CD4-positive, alpha-beta T cell treated with Interleukin-4 for 1 hour (primary cell): ENCODE results near the gene EYA4.
"Not testable (repeated sequence)": the region's sequence is repeated elsewhere in the genome, so short reads cannot be mapped to it uniquely, and the experiment has no call there.

Source experiments
- DNase-seq, 2 donors: peaks; one replicate each; pipeline ENCODE4 v3.0.0-alpha.2; 2020 to 2022

Gene EYA4

DNA sequence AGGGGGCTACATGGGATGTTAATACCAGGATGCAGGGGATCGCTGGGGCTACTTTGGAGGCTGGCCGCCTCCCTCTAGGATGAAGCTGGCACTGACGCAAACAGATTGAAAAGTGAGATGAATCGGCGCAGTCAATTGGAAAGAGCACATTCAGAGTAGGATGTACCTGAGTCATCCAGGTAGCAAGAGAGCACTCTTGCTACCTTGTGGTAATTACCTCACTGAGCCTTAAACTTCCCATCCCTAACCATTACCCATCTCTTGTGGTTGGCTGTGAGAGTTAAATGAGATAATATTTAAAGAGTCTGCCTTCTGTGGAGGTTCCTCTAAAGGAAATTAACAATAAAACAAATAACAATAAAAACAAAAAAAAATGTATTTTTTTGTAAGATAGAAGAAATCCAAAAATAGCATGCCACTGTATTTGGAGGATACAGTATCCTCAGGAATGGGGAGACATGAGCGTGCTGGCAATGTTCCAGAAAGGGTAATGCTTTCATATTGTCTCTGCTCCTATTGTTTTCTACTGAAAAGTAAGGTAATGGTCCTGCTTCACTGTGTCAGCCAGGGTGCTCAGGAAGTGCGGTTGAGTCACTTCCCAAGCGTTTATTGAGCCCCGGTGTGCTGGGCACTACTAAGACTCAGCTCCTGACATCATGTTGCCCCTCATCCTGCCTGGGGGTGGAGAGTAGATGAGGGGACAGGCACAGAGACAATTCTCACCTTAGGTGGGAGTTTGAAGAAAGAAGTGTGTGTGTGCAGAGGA is 301.1 kb downstream of the EYA4 start:
- DNase-seq, result no peak

DNA sequence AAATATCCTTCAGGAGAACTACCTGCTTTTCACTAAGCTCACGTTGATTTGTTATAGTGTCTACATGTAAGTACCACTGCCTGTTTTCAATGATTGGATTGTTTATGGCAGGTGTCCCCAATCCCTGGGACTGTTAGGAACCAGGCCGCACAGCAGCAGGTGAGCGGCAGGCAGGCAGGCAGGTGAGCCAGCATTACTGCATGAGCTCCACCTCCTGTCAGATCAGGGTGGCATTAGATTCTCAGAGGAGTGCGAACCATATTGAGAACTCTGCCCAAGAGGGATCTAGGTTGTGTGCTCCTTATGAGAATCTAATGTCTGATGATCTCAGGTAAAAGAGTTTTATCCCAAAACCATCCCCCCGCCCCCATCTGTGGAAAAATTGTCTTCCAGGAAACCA is 303.3 kb downstream of the EYA4 start:
- no peak for DNase-seq

DNA sequence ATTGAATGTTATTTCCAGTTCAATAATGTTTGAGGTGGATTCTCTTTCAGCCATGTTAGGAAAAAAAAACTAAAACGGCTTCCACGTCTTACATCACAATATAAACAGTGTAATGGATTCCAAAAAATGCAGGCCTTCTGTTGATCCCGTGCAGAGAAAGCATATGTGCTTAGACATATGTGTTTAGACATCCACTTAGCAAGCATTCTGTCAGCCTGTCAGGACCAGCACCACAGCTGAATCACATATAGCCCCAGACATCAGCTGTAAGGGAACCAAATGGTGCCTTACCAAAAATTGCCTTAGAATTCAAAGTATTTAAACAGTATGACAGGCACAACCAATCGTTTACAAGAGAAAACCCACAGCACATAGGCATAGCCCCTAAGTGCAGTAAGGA is 304.9 kb downstream of the EYA4 start:
- DNase-seq, result no peak

DNA sequence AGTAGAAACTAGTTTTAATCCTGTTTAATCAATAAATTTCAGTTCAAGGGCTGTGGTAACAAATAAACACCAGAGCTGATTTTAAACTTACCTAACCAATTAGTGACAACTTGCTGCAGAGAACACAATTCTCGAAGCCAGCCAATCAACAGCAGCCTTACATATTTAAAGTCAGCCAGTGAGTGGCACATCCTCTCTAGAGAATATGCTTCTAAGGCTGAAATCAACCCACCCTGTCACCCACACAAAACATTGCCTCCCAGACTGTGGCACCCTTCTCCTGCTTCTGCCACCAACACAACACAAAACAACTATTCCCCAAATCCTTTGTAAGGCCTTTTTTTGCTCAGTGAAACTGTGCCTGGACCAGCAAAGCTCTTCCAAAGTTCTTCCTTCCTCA is 306.0 kb downstream of the EYA4 start:
- DNase-seq, result no peak

DNA sequence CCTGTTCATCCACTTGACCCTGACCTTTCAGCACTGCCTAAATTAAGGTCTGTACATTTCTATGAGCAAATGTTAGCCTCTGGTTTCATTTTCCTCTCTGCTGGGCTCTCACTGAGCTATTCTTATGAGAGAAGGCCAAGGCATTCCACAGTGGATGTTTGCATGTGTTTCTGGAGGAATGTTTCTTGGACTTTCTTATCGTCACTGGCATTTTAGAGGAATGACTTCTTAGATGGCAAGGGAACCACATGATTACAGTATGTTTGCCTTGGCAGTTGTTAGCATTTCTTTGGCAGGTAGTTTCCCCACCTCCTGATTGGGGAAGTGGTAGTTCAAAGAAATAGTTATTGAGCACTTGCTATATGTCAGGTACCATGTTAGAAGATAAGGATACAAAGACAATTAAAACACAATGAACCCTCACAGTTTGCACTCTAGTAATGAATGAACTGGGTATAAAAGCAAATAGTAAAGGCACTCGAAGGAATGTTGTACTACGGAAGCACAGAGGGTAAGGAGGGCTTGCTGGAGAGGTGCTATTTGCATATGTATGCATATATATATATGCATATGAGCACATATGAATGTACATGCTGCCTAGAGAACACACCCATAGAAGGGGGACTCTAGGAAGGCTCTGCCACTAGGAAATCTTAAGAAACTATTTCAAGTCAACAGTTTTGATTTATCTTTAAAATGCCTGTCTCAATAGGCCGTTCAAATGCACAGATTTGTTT is 307.4 kb downstream of the EYA4 start:
- no peak for DNase-seq

DNA sequence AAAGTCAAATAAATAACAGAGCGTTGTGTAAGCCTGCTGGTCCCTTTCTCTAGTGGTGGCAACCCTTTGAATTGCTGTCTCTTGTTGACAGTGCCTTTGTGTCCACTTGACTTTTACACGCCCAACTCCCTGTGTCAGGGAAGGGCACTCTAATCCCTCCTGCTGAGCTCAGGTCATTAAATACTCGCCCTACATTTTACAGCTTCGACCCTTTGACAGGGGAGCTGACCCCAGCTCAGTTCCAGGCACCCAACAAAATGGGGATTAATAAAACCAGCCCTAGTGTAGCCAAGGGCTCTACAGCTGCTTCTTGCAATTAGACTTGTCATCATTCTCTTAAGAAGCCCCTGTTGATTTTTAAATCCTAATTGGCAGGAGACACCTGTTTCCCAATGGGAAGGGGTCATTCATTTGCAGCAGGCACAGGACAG is 308.2 kb downstream of the EYA4 start:
- DNase-seq, result no peak

DNA sequence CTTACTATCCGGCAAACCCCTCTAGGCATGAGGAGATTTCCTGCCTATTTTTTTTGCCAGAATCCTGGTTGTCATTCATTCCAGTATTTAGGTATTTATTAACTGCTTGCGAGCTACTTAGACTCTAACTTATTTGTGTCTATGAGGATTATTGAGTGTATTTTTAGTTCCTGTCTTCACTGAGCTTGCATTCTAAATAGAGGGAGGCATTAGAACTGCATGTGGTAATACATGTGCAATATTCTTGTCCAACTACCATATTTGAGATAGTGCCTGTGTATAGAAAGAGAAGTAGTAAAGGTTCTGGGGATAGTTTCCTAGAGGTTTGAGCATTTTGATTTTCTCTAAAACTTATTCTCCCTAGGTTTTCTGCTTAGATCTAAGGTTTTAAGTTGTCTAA is 308.9 kb downstream of the EYA4 start:
- no peak for DNase-seq

DNA sequence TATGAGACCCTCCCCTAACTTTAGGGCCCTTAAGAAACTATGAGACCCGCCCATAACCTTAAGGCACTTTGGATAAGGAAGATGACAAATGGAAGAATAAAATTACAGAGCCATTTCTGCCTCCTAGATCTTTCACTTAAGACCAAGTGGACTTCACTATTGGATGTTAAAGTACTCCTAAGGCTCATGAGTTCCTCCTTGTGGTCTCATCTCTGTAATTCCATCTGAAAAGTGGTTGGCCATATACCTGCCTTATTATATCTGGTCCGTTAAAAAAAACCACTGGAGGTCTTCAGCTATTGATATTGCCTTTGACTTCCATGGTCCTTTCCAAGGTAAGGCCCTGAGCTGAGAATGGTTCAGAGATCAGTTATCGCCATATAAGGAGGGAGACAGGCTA is 310.3 kb downstream of the EYA4 start:
- DNase-seq, result no peak

DNA sequence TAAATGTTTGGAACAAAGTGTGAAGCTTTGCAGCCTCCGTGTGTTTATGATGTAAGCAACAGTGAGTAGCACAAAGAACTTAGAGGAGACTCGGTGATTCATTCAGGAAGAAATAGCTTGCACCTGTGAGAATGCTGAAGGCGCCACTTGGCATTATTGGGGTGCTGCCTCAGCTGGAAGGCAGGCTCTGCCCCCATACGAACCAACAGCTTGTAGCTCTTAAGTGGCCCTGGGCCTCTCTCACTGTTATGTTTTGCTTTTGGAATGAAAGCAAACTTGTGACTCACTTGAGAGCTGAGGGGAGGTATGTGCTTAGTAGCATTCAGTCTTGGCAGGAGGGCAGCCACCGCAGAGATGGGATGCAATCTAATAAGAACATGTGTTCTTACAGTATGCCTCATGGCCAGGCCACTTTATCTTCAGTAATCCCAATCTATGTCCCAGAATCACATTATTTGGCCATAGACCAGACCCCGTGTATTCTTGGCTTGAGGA is 310.7 kb downstream of the EYA4 start:
- no peak for DNase-seq

DNA sequence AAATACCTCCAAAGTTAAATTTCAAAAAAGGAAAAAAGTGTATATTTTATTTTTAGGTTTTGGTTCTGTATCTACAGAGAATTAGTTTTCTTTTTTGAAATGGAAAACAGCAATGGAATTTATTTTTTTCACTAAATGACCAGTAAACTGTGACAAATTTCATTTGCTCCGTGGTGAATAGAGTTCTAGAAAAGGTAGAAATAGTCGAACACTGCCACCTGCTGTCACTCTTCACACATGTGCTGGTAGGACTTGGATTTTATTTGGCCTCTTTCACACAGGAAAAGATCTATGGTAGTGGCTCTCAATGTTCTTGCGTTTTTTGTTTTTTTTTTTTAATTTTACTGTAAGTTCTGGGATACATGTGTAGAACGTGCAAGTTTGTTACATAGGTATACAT is 312.5 kb downstream of the EYA4 start:
- peak in 1 of 2 donors; percentile 14 for DNase-seq

DNA sequence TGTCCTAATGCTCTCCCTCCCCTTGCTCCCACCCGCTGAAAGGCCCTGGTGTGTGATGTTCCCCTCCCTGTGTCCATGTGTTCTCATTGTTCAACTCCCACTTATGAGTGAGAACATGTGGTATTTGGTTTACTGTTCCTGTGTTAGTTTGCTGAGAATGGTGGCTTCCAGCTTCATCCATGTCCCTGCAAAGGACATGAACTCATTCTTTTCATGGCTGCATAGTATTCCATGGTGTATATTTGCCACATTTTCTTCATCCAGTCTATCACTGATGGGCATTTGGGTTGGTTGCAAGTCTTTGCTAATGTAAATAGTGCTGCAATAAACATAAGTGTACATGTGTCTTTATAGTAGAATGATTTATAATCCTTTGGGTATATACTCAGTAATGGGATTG is 313.0 kb downstream of the EYA4 start:
- DNase-seq, result not testable (repeated sequence)

DNA sequence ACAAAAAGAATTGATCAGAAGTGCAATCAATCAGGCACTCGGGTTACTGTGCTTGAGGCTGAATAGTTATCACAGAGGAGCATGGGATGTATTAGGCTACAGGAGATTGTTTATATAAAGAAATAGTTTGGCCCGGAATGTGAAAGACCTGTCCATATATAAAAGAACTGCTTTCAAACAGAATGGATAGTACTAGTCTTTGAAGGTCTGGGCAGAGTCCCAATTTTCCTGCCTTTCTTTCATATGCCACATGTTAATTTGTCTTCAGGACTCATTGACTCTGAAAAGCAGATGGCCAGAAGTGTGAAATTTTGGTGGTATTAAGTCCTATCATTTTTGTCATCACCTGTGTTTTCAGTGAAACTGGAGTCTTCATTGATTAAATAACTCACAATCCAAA is 314.5 kb downstream of the EYA4 start:
- DNase-seq, result no peak

DNA sequence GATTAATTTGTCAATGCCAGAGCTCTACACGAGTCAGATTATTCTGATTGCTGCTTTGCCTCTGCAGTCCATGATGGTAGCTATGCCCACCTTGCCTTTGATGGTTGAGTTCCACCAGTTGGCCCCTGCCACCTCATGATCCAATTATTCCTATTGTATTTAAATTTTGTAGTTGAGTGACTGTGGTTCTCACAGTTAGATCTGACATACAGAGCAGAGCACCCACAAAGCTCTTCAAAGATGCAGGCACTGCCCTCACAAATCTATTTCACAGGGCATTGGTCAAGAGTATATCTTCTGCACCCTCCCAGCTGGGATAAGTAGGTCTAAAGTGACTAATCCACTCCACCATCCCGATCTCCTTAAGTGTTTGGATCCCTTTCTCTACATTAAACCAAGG is 318.8 kb downstream of the EYA4 start:
- DNase-seq, result no peak

DNA sequence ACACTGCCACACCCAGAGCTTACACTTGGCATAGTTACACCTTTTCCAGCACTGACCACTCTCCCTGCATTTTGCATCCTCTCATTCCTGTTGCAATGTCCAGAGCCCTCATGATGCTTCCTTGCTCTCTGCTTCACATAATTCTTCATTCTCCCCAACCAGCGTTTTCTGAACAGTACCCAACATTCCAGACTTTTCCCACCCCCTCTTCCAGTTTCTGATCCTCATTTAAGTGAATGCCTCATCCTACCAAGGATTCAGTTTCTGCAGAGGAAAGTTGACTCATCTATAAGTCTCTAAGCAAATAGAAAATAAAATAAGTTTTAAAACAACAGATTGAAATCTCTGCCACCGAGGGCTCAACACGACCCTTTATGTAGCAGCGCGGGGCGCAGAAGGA is 326.5 kb downstream of the EYA4 start:
- no peak for DNase-seq

DNA sequence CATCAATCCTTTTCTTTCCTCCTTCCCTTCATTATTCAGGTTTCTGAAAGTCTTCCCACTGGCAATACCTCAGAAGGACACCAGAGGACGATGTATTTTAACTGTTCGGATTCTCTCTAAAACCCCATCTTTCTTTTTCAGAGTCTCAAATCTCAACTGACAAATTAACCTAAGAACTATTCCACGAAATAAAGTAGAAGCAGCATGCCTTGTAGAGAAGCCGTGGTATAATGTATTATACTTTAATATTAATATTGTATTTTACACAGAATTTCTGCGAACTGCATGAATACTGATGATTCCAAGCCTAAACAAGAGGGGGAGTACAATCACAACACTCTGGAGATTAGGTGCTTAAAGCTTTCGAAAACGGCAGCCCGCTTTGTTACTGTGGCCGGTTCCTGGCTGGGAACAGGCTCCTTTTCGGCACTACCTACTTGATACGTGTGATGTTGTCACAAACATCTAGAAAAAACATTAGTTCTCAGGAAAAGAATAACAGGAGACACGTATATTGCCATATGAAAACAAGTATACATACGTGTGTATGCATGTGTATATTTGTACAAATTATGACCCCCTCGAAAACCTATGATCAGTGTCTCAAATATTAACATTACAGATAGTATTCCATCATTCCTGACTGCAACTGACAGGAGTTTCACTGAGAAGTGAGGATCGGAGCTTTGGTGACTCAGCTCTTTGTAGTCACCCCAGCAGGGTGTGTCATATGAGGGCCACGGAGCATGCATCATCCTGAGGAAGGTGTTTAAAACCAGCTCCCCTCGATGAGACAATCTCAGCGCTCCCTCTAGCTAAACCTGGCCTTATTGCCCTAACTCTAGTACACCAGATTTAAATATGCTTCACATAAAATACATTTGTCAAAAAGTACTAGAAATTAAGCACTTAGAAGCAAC is 328.1 kb downstream of the EYA4 start:
- DNase-seq, result peak in 1 of 2 donors; percentile 14

DNA sequence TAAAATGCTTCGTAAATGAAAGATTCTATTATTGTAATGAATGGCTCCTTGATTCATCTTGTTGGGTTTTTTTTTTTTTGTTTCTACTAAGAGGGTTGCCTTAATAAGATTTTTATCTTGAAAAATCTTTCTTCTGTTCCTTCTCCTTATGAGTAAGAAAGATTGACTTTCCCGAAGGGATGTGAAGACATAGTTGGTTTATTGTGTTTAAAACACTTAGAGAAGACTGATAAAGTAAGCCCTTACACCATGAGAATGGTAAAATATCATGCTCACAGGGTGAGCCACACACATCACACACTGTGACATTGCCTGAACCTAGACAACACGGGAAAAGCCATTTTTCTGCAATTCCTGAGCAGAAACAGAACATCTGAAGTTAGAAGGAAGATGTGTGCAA is 330.5 kb downstream of the EYA4 start:
- no peak for DNase-seq

DNA sequence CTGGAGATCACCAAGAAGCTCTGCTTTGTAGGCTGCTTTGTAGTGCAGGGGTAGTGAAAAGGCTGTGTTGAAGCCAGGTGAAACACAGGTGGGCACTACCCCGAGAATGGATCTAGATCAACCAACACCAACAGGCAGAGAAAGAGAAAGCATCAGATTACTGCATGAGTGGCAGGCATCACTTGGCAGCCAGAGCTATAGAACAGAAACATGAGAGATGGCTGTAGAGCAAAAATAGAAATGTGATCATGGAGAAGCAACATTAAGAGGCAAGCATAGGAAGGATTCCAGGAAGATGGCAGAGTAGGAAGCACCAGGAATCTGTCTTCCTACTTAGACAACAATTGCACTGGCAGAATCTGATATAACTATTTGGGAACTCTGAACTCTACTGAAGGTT is 336.7 kb downstream of the EYA4 start:
- DNase-seq, result no peak
